ENCODE data around the gene C6orf62. TPM values are rescaled to one million over a fixed set of nuclear protein-coding genes. Genes with fewer than 3 reads are reported as not detected.
"Not testable (repeated sequence)": the region's sequence is repeated elsewhere in the genome, so short reads cannot be mapped to it uniquely, and the experiment has no call there.

C6orf62 gene
- polyA plus RNA-seq, 1 donor, result 95.5 TPM

- DNase-seq, result peak; percentile 99
Observed at GRCh38 chr6:24666641-24667377, 52.1 kb downstream of the C6orf62 start, which contains the start of the genes ACOT13 and TDP2. Gene ACOT13, plus strand, starts transcription at chr6:24667077. Its CDS starts 187 bp downstream, at chr6:24667264. Gene TDP2, minus strand, starts transcription at chr6:24666899. Its CDS starts 37 bp downstream, at chr6:24666862.

GRCh38 chr6:24666097-24666640 lies 52.8 kb downstream of the C6orf62 start:
- DNase-seq, result no peak

DNA sequence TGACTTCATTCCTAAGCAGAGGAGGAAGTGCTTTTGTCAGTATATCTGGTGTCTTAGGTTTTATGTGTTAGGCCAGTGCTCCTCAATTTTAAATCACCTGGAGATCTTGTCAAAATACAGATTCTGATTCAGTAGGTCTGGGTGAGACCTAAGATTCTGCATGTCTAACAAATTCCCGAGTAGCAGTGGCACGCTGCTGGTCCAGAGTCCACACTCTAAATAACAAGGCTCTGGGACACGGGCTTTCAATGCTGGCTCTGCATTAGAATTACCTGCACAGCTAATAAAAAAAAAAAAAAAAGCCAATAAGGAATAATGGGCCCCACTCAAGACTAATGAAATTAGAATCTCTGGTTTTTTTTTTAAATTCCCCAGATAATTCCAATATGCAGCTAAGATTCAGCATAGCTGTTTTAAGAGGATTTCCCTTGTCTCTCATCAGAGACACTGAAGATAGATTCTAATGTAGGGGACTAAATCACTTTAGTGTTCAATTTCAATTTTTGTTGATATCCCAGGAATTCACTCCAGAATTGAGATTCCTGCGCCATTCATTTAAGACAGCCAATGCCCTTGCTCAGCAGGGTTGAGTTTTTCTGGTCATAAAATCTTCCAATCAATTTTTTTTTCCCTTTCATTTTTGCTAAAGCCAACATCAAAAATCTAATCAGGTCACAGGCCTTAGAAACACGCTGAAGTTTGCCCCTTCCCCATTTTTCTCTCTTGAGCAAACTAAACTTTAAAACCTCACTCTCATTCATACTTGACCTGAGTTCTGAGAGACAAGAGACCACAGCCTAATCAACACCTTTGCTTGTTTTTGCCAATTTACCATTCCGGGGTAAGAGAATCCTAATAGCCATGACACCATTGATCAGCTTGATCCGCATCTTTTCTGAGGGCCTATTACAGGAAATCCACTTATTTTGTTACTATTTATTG lies 54.6 kb downstream of the C6orf62 start:
- DNase-seq, result no peak

- no peak for DNase-seq
Observed at GRCh38 chr6:24663189-24663588, 55.8 kb downstream of the C6orf62 start.

DNA sequence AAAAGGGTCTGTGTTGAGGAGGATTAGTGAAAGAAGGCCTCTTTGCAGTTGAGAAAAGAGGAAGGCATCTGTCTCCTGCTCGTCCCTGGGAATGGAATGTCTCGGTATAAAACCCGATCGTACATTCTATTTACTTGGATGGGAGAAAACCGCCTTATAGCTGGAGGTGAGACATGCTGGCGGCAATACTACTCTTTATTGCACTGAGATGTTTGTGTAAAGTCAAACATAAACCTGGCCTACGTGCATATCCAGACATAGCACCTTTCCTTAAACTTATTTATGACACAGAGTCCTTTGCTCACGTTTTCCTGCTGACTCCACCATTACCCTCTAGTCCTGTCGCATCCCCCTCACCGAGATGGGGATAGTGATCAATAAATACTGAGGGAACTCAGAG lies 56.7 kb downstream of the C6orf62 start:
- no peak for DNase-seq

DNA sequence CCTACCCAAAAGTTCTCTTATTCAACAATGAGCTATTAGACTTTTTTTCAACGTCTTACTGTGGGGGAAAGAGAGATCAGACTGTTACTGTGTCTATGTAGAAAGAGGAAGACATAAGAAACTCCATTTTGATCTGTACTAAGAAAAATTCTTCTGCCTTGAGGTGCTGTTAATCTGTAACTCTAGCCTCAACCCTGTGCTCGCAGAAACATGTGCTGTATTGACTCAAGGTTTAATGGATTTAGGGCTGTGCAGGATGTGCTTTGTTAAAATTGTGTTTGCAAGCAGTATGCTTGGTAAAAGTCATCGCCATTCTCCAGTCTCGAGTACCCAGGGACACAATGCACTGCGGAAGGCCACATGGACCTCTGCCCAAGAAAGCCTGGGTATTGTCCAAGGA lies 57.2 kb downstream of the C6orf62 start:
- DNase-seq, result not testable (repeated sequence)

DNA sequence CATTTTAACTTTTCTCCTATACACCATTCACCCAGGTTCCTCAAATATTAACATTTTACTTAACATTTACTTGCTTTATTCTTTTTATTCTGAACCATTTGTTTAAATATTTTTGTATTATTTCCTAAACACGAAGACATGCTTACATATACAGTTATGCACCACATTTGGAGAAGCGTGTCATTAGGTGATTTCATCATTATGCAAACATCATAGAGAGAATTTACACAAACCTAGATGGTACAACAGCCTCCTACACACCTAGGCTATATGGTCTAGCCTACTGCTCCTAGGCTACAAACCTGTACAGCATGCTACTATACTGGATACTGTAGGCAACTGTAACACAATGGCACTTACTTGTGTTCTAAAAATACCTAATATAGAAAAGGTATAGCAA lies 58.8 kb downstream of the C6orf62 start:
- no peak for DNase-seq

DNA sequence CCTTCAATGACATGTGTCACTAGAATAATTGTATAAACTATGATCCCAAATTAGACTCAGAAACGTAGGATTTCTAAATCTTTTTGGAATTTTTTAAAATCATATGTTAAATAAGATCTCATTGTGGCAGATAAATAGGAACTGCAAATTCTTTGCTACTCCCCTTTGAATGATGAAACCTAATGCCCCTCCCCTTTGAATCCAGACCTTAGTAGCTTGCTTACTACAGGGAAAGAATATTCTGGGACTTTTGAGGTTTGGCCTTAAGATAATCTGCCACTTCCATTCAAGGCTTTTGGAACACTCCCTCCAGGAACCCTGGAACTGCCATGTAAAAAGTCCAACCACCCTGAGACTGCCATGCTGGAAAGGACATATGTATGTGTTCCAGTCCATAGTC lies 59.4 kb downstream of the C6orf62 start:
- no peak for DNase-seq

DNA sequence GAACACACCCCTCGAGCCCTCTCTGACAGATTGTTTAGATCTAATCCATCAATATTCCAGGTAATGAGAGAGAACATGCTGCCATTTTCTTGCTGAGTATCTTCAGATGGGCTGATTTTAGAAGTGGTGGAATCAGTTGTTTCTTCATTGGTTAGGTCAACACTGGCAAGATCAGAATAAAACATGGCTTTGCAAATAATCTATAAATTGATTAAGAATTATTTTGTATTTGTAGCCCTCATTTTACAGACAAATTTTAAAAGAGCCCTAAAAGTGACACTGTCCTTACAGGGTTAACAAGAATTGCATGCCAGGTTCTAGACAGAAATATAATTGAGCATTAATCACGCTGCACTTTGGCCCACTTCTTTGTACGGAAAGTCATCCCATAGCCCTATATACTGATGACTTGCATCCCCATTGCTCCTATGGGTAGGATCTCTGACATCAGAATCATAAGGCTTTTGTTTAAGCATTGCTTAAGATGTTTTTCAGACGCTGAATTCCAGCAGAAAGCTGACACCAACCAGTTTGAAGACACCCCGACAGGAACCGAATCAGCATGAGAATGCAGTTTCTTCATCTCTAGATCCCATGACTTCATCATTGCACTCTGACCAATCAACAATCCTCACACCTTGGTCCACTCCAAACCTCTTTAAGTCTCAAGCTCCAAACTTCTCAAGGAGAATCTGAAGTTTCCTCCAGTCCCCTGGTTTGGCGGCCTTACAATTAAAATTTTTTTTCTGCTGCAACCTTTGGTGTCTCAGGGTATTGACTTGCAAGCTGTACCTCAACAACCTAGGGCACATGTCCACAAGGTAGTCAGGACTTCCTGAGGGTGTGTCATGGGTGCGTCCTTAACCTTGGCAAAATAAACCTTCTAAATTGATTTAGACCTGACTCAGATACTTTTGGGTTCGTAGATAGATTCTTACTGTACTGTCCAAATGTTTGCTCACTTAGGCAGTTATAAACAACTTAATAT lies 60.1 kb downstream of the C6orf62 start:
- no peak for DNase-seq

DNA sequence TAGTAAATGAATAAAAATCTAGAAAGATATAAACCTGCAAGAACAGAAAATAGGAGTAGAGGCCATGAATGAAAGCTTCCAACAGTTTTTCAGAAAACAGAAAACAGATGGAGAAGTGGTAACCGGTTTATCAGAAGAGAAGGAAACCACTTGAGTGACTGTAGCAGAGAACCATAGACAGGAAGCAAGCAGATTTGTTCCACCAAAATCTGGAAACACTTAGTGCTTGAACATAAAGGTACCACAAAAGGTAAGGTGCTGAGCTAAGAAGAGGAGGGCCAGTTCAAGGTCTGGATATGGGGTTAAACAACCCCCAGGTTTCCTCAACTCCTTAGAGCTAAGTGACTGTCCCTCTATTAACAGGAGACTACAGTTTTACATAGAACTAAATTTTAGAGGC lies 63.7 kb downstream of the C6orf62 start:
- DNase-seq, result no peak

Other genes starting within 250 kb of the C6orf62 start
- 2.4 TPM for gene GPLD1, start 229.6 kb downstream of the C6orf62 start, polyA plus RNA-seq (ENCODE audit: insufficient read length)
- 8.2 TPM for gene ALDH5A1, start 224.2 kb downstream of the C6orf62 start, polyA plus RNA-seq (ENCODE audit: insufficient read length)
- 0.06 TPM for gene KIAA0319, start 73.0 kb downstream of the C6orf62 start, polyA plus RNA-seq (ENCODE audit: insufficient read length)
- gene TDP2, start 52.3 kb downstream of the C6orf62 start, polyA plus RNA-seq (ENCODE audit: insufficient read length), result 22.8 TPM
- 16.2 TPM for gene ACOT13, start 52.1 kb downstream of the C6orf62 start, polyA plus RNA-seq (ENCODE audit: insufficient read length)
- 12.7 TPM for gene GMNN, start 55.8 kb upstream of the C6orf62 start, polyA plus RNA-seq (ENCODE audit: insufficient read length)
- not detected for gene ARMH2, start 79.8 kb upstream of the C6orf62 start, polyA plus RNA-seq (ENCODE audit: insufficient read length)
- 29.4 TPM for gene RIPOR2, start 216.8 kb upstream of the C6orf62 start, polyA plus RNA-seq (ENCODE audit: insufficient read length)